ENCODE measurements around the gene SOCS1. TPM values are rescaled to one million over a fixed set of nuclear protein-coding genes. Genes with fewer than 3 reads are reported as not detected.

The SOCS1 gene
- total and polyA plus RNA-seq, 2 donors (not counting 3 experiments of a cell fraction or from before 2014, with no cell fraction given) = 1.1 to 1.7 TPM

DNA sequence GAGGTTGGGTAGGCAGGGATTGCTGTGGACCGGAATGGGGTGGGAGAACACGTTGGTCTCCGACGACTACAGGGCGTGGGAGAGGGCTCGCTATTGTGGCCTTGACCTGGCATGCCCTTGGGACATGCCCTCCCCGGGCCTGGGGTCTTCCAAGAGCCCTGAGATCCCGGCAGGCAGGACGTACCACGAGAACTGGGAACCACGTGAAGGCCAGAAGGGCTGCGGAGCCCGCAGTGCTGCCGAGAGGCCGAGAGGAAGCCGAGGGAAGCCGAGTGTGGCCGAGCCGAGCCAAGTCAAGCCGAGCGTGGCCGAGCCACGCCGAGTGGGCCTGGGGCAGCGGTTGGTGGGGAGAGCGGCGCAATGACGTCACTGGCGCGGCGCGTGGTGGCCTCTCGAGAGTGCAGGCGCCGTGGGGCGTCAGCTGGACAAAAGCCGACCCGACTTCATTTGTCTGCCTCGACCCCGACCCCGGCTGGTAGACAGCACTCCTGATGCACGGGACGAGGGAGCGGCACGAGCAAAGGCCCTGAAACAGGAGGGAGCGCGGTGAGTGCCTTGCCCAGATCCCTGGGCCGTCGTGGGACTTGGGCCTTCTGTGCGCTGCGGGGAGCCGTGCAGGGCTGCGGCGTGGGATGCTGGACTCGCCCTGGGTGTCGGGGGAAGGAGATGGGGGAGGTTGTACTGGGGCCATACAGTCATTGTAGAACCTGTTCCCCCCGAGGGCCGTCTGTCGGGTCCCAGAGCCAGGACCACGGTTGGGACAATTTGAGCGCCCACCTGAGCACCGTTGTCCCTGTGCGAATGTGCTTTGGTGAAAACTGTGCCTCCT, 6.6 kb downstream of the SOCS1 start:
- Histone ChIP-seq H3K4me2 (ENCODE audit: insufficient read depth, low read length) (no peak overlapping the region), H3K4me1 (ENCODE audit: control insufficient read depth, extremely low read depth, insufficient read depth, low read length) (no peaks in the 10 kb centered on the region), H4K20me1 (replicated peaks; ENCODE audit: control insufficient read depth, extremely low read depth, insufficient read depth, low read length) (no peaks in the 10 kb centered on the region), H3K79me2 (ENCODE audit: control insufficient read depth, insufficient read depth, low read length) (no peaks in the 10 kb centered on the region), H3K9me3 (replicated peaks; ENCODE audit: control insufficient read depth, insufficient read depth, low read length) (no peaks in the 10 kb centered on the region), H3K36me3 (ENCODE audit: control insufficient read depth in 2 of 2, extremely low read depth in 1 of 2, insufficient read depth in 2 of 2, low read length in 2 of 2) (no peaks in the 10 kb centered on the region), H3K27me3 (ENCODE audit: control insufficient read depth in 2 of 2, insufficient read depth in 2 of 2, low read length in 2 of 2) (peaks cover 0 to 1% of the 10 kb centered on the region in 2 experiments), H3K9me1 (replicated peaks; ENCODE audit: control insufficient read depth, extremely low read depth, insufficient read depth, low read length) (no peaks in the 10 kb centered on the region), H3K27ac (ENCODE audit: insufficient read depth, low read depth, low read length) (no peak overlapping the region), H3K4me3 (replicated peaks in 1 of 3; ENCODE audit: insufficient read depth in 1 of 3, low read depth in 1 of 3, low read length in 3 of 3) (no peak overlapping the region), H3K9ac (replicated peaks; ENCODE audit: extremely low read depth, insufficient read depth, low read length) (no peak overlapping the region), H2AFZ (ENCODE audit: low read depth, low read length) (no peak overlapping the region)
- ChIA-PET CTCF (no interaction called here), POLR2A (no interaction called here)
- FAIRE-seq (no peak), DNase-seq (ENCODE audit: low read depth, low spot score) (no peak)
- dilution Hi-C loops (cut with MboI; ENCODE audit: extremely low pct_ligation_motif_present, low sequenced_read_pairs) (no loop called here), intact Hi-C loops (cut with micrococcal nuclease) (loop anchor here (10.0 kb wide), 1 partner anchor 65 kb away; no protein-coding TSS in a partner anchor)
- TF ChIP-seq EZH2 (IDR thresholded peaks at IDR 0.05; ENCODE audit: borderline replicate concordance, low read depth, low read length, severe bottlenecking) (no peak), JUN (IDR thresholded peaks at IDR 0.05; ENCODE audit: borderline replicate concordance, insufficient read depth, insufficient read length, low read depth) (no peak), MAX (IDR thresholded peaks at IDR 0.05; ENCODE audit: insufficient read depth, insufficient read length) (no peak), GATA2 (IDR thresholded peaks at IDR 0.05; ENCODE audit: insufficient read depth, insufficient read length, low read depth, low read length) (no peak), MYC (IDR thresholded peaks at IDR 0.05; ENCODE audit: low read depth, low read length) (no peak), FOS (IDR thresholded peaks at IDR 0.05; ENCODE audit: borderline replicate concordance, insufficient read depth, low read length) (no peak), POLR2A (IDR thresholded peaks at IDR 0.05; ENCODE audit: low read depth, low read length) (no peak), POLR2AphosphoS5 (IDR thresholded peaks at IDR 0.05; ENCODE audit: insufficient read depth, low read depth, low read length) (no peak)
- TF ChIP-seq, protein P1, sequence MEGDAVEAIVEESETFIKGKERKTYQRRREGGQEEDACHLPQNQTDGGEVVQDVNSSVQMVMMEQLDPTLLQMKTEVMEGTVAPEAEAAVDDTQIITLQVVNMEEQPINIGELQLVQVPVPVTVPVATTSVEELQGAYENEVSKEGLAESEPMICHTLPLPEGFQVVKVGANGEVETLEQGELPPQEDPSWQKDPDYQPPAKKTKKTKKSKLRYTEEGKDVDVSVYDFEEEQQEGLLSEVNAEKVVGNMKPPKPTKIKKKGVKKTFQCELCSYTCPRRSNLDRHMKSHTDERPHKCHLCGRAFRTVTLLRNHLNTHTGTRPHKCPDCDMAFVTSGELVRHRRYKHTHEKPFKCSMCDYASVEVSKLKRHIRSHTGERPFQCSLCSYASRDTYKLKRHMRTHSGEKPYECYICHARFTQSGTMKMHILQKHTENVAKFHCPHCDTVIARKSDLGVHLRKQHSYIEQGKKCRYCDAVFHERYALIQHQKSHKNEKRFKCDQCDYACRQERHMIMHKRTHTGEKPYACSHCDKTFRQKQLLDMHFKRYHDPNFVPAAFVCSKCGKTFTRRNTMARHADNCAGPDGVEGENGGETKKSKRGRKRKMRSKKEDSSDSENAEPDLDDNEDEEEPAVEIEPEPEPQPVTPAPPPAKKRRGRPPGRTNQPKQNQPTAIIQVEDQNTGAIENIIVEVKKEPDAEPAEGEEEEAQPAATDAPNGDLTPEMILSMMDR (IDR thresholded peaks at IDR 0.05; ENCODE audit: extremely low read depth in 1 of 2, insufficient read depth in 1 of 2, low read depth in 1 of 2, low read length in 2 of 2) = no peak
- BruUV-seq (replicated peaks) = no TSS peak
